Ovary (tissue), 3 donors: ENCODE measurements around the gene PEX14.

Experiments used
- CTCF ChIP-seq, 3 donors: fragments of 450-650 bp in 2 of 3; fragments of 200-600 bp in 1 of 3; IDR thresholded peaks; one replicate each; pipeline versions ENCODE4 v1.5.1 to v1.8.0; 2016 to 2022; ENCODE audit warnings: antibody characterized with exemption in 3 of 3, mild to moderate bottlenecking in 1 of 3
- POLR2A ChIP-seq: fragments of 450-650 bp; IDR thresholded peaks from one replicate; pipeline ENCODE4 v1.6.1; 2017; ENCODE audit warnings: antibody characterized with exemption, mild to moderate bottlenecking, moderate library complexity
- donor health status: DM: no; HTN: no; CAD: no.

DNA sequence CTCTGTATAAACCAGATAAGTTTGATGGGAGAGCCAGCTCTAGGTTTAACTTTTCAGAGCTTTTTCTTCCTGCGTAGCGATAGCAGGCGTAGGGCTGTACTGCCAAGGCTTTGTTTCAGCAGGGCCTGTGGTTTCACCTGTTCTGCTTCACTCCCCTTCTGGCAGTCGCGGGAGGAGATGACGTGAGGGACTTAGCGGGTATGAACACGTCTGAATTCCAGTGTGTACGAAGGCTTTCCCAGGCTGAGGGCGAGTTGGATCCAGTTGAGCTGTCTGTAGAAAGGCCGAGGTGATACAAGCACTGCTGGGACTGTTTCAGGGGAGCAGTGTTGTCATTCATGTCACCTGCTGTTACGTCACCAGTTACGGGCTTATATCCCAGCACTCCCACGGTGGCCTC lies 21.2 kb downstream of the PEX14 start:
- TF ChIP-seq CTCF (IDR thresholded peaks at IDR 0.05) (no peak), POLR2A (no peak)
